GM19043 (cell line): ENCODE measurements around the gene SASH1.
"Not testable (repeated sequence)": the region's sequence is repeated elsewhere in the genome, so short reads cannot be mapped to it uniquely, and the experiment has no call there.

ENCODE experiments used
- ATAC-seq: cut with Tn5 transposase; IDR thresholded peaks from one replicate; pipeline ENCODE4 v1.9.1; 2021; ENCODE audit warnings: low read depth; ENCODE audit not compliant: unreplicated experiment

Gene SASH1

DNA sequence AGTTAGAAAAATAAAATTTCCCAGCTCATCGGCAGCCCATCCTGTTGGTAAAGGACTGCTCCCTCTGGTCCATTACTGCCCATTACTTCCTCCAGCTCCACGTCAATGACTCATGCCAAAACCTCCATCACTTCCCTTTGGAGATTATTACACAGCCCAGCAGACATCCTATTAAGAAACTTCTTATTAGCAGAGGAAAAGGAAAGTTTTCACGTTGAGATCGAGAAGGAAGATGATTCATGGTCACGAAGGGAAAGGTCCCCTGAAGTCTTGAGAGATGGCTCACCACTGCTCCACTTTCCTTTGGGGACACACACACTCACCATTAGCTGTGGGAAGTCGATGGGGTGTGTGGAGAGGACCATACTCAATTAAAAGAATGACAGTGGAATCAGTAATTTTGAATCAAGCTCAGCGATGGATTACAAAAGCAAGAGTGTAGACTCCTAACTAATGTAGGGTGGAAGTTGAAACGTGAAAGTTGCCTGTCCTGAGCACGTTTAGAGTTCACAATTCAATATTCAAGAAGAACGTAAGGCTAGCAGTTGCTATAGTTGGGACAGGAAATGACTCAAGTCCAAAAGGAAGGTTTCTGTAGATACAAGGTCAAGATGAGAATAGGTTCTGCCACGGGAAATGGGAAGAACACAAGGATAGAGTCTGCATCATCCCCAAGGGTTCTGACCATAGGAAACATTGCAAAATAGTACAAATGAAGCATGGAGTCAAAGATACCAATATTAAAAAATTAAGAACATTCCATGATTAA is 21.6 kb downstream of the SASH1 start:
- ATAC-seq = no peak

DNA sequence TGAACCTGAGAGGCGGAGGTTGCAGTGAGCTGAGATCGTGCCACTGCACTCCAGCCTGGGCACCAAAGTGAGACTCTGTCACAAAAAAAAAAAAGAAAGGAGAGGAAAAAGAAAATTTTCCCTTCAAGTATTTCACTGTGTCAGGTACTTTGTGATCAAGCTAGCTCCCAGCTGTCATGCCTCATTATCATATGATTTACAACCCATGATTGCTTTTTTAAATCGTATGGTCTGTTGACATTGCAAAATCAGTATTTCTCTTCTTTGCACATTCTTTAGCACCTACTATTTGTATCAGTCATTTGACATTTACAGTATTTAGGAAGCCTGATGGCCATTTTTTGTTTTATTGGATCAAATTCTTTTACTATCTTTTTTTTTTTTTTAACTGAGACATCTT is 22.4 kb downstream of the SASH1 start:
- no peak for ATAC-seq

DNA sequence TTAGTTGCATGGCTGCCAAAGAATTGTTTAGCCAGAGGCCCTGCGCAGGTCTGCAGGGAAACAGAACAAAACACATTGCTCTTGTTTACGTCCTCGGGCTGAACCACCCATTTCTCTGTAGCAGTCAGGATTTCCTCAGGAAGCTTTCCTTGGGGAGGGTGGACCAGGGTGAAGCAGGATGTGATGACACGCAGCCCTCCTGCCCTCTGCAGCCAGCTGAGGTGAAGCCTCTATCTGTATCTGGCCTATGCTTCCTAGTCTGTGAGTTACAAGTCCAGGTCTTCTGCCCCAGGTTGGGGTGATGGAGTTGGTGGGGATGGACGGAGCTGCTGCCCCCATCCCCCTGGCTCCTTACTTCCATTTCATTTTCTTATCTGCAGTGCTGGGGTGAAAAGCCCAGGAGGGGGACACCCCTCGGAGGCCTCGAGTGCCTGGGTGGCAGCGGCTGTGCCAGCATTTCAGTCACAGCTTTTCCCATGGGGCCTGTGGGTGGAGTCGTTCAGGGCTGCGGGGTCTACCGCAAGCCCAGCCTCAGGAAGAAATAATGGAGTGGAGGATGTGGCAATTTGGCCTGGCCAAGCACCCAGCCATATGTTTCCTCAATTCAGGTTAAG is 24.9 kb downstream of the SASH1 start:
- ATAC-seq = peak; percentile 54

DNA sequence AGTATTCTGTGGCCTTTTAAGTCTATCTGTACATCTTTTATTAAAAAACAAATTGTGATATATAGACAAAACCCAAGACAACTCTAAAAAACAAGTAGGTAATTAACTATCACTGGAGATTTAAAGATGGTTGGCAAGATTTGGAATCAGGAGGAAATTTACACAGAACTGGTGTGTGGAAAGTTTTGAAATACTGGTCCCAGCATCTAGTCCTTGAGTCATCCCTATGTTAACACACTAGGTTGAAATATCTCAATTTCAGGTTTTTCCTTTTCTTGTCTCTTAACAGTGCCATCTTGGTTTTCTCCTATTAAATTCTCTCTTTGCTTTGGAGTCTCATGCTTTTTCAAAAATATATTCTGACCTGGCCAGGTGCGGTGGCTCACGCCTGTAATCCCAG is 27.5 kb downstream of the SASH1 start:
- ATAC-seq = no peak

DNA sequence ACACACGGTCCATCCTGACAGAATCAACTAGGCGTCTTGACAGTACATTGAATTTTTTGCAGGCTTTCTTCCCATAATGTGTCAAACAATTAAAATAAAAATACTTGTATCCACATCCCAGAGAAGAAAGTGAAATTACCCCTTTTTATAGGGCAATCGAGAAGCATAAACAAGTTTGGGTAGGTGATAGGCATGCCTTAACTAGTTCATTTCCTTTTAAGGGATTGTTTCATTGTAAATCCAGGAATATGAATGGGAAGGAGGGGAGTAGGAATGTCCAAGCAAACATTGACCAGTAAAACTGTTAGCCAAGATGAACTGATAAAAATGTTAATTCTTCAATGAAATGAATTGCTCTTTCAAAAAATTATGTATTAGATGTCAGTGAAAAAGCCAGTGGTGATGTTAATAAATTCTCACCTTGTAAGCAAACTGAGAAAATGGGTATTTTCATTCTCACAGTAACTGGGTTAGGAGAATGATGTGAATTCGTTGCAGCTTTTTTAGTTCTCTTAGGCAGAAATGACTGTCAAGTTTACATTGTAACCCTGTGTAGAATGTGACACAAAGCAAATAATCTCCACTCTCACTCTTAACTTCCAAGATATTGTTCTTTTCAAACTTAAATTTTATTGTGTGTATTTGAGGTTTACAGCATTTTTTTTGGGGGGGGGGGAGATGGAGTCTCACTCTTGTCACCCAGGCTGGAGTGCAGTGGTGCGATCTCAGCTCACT is 31.6 kb downstream of the SASH1 start:
- ATAC-seq = no peak

DNA sequence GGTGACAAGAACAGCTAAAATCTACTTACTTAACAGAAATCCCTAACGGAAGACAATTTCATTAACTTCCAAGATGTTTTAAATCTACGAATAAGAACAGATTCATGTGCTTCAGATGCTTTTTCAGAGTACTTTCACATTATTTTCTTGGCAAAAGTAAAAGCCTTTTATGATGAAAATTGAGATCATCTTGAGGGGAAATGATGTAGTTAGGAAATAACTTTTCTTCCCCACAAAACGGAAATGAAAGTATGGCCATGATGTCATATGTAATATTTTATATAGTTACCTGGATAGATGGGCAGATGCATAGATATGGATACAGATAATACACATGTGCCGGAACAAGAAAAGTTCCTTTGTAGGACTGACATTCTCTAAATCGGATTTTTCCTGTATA is 32.8 kb downstream of the SASH1 start:
- ATAC-seq = no peak

DNA sequence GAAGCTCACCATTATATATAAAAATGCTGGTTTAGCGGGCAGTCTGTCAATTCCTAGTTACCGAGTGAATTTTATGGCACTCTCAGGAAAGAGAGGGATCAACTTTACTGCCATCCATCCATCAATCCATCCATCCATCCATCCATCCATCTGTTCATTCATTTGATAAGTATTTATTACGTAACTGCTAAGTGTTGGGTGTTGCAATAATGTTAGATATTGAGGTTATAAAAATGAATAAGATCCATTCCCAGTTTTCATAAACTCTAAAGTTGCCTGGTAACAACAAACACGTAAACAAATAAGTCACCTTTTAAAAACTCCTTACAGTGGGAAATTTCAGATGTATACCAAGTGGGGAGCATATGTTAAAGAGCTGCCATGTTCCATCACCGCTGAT is 36.8 kb downstream of the SASH1 start:
- no peak for ATAC-seq

DNA sequence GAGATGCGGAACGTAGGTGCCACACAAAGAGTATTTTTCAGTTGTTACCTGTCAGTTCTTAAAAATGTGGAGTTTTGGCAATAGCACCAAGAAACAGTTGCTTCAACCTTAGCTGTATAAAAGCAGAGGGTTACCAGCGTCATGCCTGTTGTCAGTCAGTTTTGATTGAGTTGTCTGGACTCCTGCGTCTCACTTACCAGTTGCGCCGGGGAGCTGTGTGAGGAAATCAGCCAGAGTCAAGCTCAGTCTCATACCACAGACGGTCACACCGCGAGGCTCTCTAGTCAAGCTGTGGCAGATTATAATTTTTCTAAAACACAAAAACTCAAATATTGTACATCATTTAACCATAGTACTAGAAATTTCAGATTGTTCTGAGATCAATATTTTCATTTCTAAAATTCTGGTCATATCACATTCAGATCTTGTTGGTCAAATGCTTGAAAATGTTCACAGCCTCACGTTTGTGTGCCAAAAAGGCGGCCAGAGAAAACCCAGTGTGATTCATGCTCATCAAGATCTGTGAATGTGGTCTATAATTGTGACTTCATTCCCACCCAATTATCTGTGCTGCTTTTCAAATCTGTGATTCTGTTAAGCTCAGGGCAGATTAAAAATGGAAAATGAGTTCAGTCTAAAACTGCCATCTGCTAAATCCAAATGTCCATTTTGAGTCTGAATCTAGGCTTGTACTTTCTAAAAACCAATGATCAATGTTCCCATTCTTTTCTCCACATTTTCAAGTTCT is 37.5 kb downstream of the SASH1 start:
- ATAC-seq = no peak

DNA sequence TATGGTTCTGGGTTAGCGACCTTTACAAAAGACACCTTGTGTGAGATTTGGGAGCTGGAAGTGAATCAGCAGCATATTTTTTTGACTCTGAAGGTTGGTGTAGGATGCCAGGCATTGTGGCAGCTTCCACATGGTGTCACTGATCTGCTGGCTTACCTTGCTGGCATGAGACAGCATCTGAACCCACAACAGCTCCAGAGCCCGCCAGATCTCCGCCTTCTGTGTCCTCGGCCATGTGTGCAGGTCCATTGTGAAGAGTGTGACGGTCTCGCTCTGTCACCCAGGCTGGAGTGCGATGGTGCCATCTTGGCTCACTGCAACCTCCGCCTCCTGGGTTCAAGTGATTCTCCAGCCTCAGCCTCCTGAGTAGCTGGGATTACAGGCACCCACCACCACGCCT is 39.4 kb downstream of the SASH1 start:
- ATAC-seq = not testable (repeated sequence)

DNA sequence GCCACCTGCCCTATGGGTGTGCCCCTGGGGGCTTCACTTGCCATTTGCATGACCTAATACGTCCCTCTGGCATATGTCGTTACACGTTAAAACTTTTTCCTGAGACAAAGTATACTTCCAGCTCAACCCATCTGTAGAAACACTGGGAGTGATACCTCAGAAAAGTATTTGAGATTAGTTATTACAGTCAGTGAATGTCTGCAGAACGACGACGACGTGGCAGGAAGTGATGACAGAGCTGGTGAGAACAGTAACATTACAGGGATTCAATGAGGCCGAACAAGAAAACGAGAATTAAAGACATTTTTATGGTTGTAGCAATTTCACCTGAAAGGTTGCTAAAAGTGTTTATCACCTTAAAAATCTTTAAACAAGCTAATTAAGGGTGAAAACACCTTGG is 40.2 kb downstream of the SASH1 start:
- no peak for ATAC-seq

DNA sequence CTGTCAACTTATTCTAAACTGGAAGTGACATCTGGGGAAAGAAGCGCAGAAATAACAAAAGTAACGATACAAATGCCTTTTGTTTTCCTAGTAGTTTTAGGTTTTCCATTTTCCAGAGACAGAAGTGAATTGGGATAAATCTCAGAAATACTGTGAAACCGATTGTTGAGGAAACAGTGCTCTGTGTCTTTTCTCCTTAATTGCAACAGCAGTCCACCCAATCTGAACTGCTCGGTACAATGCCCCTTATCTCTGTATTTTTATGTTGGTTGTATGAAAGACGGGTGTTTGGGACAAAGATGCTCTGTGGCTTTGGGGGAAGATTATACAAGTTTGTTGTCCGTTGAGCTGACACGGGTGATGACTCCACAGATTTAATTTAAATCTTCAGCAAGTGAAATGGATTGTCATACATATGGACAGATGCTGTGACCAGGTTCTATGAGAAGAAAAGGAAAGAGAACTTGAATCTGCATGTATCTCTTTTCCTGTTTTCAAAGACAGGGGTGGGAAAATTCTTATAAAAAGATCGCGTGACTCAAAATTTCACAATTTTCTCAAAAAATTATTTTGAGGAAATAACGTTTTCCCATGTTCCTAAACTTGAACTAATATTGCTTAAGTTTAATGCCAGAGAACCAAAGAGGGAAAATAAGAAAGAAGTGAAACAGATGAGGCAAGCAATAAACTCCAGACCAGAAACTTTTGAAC is 41.2 kb downstream of the SASH1 start:
- no peak for ATAC-seq

DNA sequence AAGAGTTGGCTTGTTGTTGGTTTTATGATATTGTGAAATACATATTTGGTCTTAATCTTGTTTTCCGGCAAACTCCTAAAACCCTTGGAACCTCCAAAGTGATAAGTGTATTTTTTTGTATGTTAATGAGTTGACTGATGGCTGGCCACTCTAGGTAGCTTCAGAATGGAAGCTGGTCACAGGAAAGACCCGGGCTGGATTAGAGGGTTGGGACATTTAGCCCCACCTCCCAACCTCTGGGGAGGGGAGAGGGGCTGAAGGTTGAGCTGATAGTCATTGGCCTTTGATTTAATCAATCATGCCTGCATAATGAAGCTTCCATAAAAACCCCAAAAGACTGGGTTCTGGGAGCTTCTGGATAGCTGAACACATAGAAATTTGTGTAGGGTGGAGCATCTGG is 42.7 kb downstream of the SASH1 start:
- no peak for ATAC-seq

DNA sequence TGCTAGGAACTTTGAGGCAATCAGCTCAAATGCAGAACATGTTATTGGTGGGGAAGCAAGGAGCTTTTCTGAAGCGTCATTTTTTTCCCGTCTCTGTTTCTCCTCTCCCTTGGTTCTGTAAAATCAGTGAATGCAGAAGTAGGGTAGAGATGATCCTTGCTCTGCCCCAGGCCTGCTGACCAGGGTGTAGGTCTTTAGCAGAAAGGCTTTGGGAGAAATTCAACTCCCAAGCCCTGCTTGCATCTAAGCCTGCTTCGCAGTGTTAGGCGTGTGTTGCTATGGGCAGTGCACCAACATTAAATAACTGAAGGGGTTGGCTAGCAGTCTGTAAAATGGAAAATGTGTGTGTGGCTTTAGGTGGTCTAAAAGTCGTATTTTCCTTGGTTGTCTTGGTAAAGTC is 45.9 kb downstream of the SASH1 start:
- no peak for ATAC-seq

DNA sequence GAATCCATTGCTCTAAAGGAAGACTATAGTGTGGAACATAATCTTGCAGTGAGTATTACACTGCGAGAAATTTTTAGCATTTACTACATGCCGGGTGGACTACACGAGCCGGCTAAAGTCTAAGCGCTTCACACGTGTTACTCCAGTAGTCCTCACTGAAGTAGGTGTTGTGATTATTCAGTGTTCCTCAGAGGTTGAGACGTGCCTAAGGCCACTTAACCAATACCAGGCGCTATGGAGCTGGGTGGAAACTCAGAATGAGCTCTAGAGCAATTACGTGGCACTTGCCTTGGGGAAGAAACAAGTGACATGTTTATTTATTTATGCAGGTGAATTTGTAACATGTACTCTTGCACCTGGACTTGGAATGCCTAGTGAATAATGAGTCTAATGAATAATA is 46.4 kb downstream of the SASH1 start:
- ATAC-seq = no peak

DNA sequence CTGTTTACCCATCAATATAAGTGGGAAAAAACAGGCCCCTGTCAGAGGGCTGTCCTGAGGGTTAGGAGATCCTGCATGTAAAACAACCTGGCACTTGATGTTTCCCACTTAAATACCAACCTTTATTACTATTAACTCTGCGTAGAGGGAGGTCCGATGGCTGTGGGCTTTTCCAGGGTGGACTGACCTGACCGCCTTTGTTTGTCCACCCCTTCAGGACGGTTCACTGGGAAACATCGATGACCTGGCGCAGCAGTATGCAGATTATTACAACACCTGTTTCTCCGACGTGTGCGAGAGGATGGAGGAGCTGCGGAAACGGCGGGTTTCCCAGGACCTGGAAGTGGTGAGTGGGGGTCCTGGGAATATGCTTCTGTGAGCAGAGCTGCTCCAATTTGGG is 47.3 kb downstream of the SASH1 start:
- ATAC-seq = no peak

DNA sequence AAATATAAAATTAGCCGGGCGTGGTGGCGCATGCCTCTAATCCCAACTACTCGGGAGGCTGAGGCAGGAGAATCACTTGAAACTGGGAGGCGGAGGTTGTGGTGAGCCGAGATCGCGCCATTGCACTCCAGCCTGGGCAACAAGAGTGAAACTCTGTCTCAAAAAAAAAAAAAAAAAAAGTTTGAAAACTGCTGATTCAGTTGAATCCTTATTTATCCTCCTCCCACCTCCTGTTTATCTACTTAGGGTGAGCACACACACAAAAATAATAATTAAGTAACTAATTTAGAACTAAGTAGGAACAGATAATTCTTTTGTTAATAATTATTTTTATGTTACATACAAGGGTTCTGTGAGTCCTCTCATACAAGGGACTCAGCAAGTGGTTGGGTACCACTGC is 49.5 kb downstream of the SASH1 start:
- not testable (repeated sequence) for ATAC-seq

DNA sequence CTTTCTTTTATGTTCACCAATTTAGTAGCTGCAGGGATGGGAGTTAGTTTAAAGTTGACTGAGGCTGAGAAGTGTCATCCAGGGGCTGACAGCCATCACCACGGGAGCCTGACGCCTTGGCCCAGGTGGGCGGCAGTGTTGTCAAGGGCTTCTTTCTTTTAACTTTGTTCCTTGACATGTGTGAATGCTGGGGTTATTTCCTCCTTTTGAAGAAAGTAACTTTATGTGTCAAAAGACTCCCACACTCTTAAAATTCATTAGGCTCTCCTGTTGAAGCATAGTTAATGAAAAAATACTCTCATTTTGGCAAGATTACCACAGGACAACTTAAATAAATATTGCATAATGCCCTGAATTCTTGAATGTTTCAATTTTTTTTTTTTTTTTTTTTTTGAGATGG is 50.0 kb downstream of the SASH1 start:
- ATAC-seq = no peak

DNA sequence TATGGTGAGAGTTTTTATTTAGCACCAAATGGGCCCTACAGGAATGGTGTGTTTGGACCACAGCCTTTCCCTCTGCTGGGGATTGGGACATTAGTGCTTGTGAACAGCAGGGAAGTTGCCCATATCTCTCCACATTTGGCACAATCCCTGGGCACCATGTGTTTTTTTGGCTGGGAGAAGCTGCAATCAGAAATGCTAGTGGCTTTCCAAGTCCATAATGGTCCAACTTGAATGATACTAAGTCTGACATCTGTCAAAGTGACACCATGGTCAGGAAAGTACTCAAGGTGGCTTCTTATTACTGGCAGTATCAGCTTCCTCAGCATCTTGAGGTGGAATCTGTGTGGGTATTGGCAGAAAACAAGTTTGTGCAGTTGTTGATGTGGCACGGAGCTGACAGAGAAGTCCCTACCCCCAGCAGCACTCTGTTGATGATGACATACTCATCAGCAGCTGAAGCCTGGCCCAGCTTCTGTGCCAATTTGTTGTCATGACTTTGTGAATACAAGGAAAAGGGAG is 53.0 kb downstream of the SASH1 start:
- no peak for ATAC-seq

DNA sequence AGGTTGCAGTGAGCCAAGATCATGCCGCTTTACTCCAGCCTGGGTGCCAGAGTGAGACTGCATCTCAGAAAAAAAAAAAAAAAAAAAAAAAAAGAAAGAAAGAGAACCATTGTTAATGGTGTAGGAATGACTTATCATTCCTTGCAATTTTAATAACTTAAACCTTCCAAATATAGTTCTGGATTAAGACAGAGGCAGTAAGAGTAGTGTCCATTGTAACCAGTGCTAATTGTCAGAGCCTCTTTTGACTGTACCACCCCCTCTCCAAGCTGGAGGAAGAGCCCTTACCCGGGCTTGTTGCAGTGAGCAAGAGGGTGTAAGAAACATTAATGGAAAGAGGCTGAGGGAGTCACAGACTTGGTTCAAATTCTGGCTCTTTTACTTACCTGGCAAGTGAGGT is 53.8 kb downstream of the SASH1 start:
- ATAC-seq = no peak

DNA sequence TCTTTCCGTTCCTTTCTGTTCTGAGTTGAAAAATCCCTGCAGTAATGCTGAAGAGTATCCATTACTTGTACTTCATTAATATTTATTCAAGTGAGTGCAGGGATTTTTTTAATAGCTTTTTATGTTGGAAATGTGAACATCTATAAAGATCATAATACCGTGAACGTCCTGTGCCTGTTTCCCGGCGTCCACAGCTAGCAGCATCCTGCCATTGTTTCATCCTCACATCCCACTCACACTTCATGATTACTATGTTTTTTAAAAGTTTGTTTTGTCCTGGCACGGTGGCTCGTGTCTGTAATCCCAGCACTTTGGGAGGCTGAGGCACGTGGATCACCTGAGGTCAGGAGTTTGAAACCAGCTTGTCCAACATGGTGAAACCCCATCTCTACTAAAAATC is 54.3 kb downstream of the SASH1 start:
- no peak for ATAC-seq
